HCT116 (cell line): ENCODE results near the gene PNPLA6. TPM values are rescaled to one million over a fixed set of nuclear protein-coding genes. Genes with fewer than 3 reads are reported as not detected.

Source experiments
- ATAC-seq: fragments of 200-7000 bp; cut with Tn5 transposase; 2 replicates; pipeline ENCODE4 v1.9.1; 2020; ENCODE audit warnings: mild to moderate bottlenecking, moderate library complexity
- BruUV-seq: library from RNA; stranded (reverse); fragments of 400-500 nt; replicated peaks from 2 replicates; lab custom pipeline; 2021; lab: Mats Ljungman, UMichigan
- CTCF ChIA-PET: fragments of 300-600 bp; sonication (Branson Sonifier 250); formaldehyde crosslinking; loops from one replicate; lab custom pipeline; 2021; ENCODE audit warnings: antibody characterized with exemption; lab: Charles Lee
- POLR2A ChIA-PET: fragments of 300-600, 350-600 bp; sonication (Branson Sonifier 250); formaldehyde crosslinking; loops from one replicate; lab custom pipeline; 2021; ENCODE audit warnings: antibody characterized with exemption; lab: Charles Lee
- RAD21 ChIA-PET, 2 experiments: fragments of 300-600 bp; sonication (Branson Sonifier 250); formaldehyde crosslinking; loops; one replicate each; lab custom pipeline; 2023; ENCODE audit warnings: low total read pairs in 2 of 2; ENCODE audit not compliant: uncharacterized antibody in 2 of 2, unreplicated experiment in 2 of 2, low non-redundant PET in 1 of 2; lab: Charles Lee
- DNase-seq: peaks from one replicate; pipeline ENCODE4 v3.0.0-alpha.2; 2010; ENCODE audit warnings: low read depth, low spot score
- H2AFZ ChIP-seq: fragments of 200-600 bp; shearing (Covaris generic), sonication (generic); 2 replicates; pipeline ENCODE4 v1.6.1; 2017; ENCODE audit warnings: low read depth, mixed run types, mixed read lengths, antibody characterized with exemption, low read length; ENCODE audit not compliant: poor library complexity, severe bottlenecking
- H3K27ac ChIP-seq: 2 replicates; pipeline ENCODE4 v1.5.1; 2012; ENCODE audit warnings: low read depth, low read length
- H3K27me3 ChIP-seq: fragments of 200-600 bp; sonication (generic); 2 replicates; pipeline ENCODE4 v1.6.1; 2016; ENCODE audit warnings: mixed run types, low read length, mixed read lengths; ENCODE audit not compliant: insufficient read depth
- H3K36me3 ChIP-seq, 2 experiments: fragments of 200-500 bp in 1 of 2; fragments of 200-600 bp in 1 of 2; sonication (Bioruptor generic) in 1 of 2; sonication (generic) in 1 of 2; 2 replicates each; pipeline versions ENCODE4 v1.5.1 to v1.6.1; 2014 to 2016; ENCODE audit warnings: low read length in 2 of 2, inconsistent platforms in 1 of 2, mixed read lengths in 1 of 2, mixed run types in 1 of 2; ENCODE audit not compliant: insufficient read depth in 2 of 2, control insufficient read depth in 1 of 2
- H3K4me1 ChIP-seq, 2 experiments: fragments of 200-600 bp in 1 of 2; sonication (generic) in 1 of 2; 2 replicates each; pipeline versions ENCODE4 v1.5.1 to v1.6.1; 2012 to 2017; ENCODE audit warnings: low read length in 2 of 2, inconsistent platforms in 1 of 2, mild to moderate bottlenecking in 1 of 2, mixed read lengths in 1 of 2, mixed run types in 1 of 2, moderate library complexity in 1 of 2; ENCODE audit not compliant: insufficient read depth in 2 of 2, control insufficient read depth in 1 of 2
- H3K4me2 ChIP-seq: fragments of 200-600 bp; sonication (generic); 2 replicates; pipeline ENCODE4 v1.6.1; 2017; ENCODE audit warnings: mixed run types, low read length, mixed read lengths
- H3K4me3 ChIP-seq, 2 experiments: fragments of 200-600 bp in 1 of 2; sonication (generic) in 1 of 2; replicated peaks in 1 of 2; 2 replicates each; pipeline ENCODE4 v1.5.1; 2011 to 2016; ENCODE audit warnings: low read length in 2 of 2, control low read depth in 1 of 2, low read depth in 1 of 2, mild to moderate bottlenecking in 1 of 2, mixed read lengths in 1 of 2, mixed run types in 1 of 2
- H3K79me2 ChIP-seq: fragments of 200-600 bp; sonication (generic); 2 replicates; pipeline ENCODE4 v1.6.1; 2017; ENCODE audit warnings: mild to moderate bottlenecking, mixed run types, low read length, moderate library complexity, mixed read lengths; ENCODE audit not compliant: insufficient read depth
- H3K9ac ChIP-seq: fragments of 200-600 bp; sonication (generic); 2 replicates; pipeline ENCODE4 v1.6.1; 2016; ENCODE audit warnings: low read length, mixed read lengths
- H3K9me2 ChIP-seq: fragments of 200-600 bp; sonication (generic), shearing (Covaris generic); 2 replicates; pipeline ENCODE4 v1.6.1; 2017; ENCODE audit warnings: mixed run types, mild to moderate bottlenecking, moderate library complexity; ENCODE audit not compliant: insufficient read depth
- H3K9me3 ChIP-seq, 2 experiments: fragments of 200-500 bp in 1 of 2; fragments of 200-600 bp in 1 of 2; sonication (Bioruptor generic) in 1 of 2; sonication (generic) in 1 of 2; 2 replicates each; pipeline ENCODE4 v1.6.1; 2014 to 2017; ENCODE audit warnings: low read length in 2 of 2, mixed read lengths in 2 of 2, inconsistent platforms in 1 of 2, low read depth in 1 of 2, mild to moderate bottlenecking in 1 of 2, mixed run types in 1 of 2, moderate library complexity in 1 of 2; ENCODE audit not compliant: control insufficient read depth in 1 of 2, insufficient read depth in 1 of 2
- H4K20me1 ChIP-seq: fragments of 200-600 bp; sonication (generic), shearing (Covaris generic); 2 replicates; pipeline ENCODE4 v1.6.1; 2017; ENCODE audit warnings: mixed run types, mild to moderate bottlenecking, moderate library complexity; ENCODE audit not compliant: insufficient read depth
- CTCF ChIP-seq, 3 experiments: fragments of 200-600 bp in 1 of 3; sonication (generic) in 1 of 3; IDR thresholded peaks in 2 of 3; conservative IDR thresholded peaks in 1 of 3; 2 replicates each; pipeline ENCODE4 v1.5.1; 2012 to 2017; ENCODE audit warnings: low read depth in 2 of 3, low read length in 2 of 3, antibody characterized with exemption in 1 of 3, borderline replicate concordance in 1 of 3, control low read depth in 1 of 3, mild to moderate bottlenecking in 1 of 3, mixed read lengths in 1 of 3, mixed run types in 1 of 3, moderate library complexity in 1 of 3; ENCODE audit not compliant: insufficient read depth in 1 of 3
- EZH2 ChIP-seq: fragments of 200-600 bp; sonication (generic); IDR thresholded peaks from 2 replicates; pipeline ENCODE4 v1.6.1; 2017; ENCODE audit warnings: antibody characterized with exemption, mixed run types
- JUND ChIP-seq: IDR thresholded peaks from 2 replicates; pipeline ENCODE4 v1.6.1; 2012
- SIN3A ChIP-seq: IDR thresholded peaks from 2 replicates; pipeline ENCODE4 v1.6.1; 2012; ENCODE audit warnings: low read depth
- SRF ChIP-seq: IDR thresholded peaks from 2 replicates; pipeline ENCODE4 v1.6.1; 2012; ENCODE audit warnings: low read depth
- ZBTB33 ChIP-seq: IDR thresholded peaks from 2 replicates; pipeline ENCODE4 v1.6.1; 2011; ENCODE audit warnings: mild to moderate bottlenecking, low read length, moderate library complexity; ENCODE audit not compliant: insufficient replicate concordance; ENCODE audit errors: extremely low read depth
- ZFX ChIP-seq: fragments of 450-650 bp; IDR thresholded peaks from 2 replicates; pipeline ENCODE4 v1.6.1; 2017
- intact Hi-C: fragments of 100-400 bp; cut with micrococcal nuclease; formaldehyde crosslinking; loops from 2 replicates; pipeline ENCODE4 v1.10.0; 2022
- total RNA-seq: library from RNA; stranded (reverse); gene quantifications from one replicate; pipeline ENCODE4 v1.2.1, GENCODE V29; 2021; ENCODE audit not compliant: unreplicated experiment

The PNPLA6 gene
- total RNA-seq, 1 experiment from 2014 or later, result 159 TPM

- no peak for TF ChIP-seq CTCF (IDR thresholded peaks at IDR 0.05 in 2 of 3, conservative IDR thresholded peaks at IDR 0.05 in 1 of 3; ENCODE audit: borderline replicate concordance in 1 of 3, insufficient read depth in 1 of 3, low read depth in 2 of 3, low read length in 2 of 3)
- no peak for TF ChIP-seq EZH2
- TF ChIP-seq JUND, result no peak
- TF ChIP-seq SRF, result no peak; the same call in 1 of the 2 replicates
Measured at GRCh38 chr19:7535047-7535997, at the start of gene PNPLA6 (continued).

- Histone ChIP-seq H3K36me3 (no peaks in the 10 kb centered on the region), H3K4me3 (no peak overlapping the region), H3K9ac (no peak overlapping the region), H3K27ac (no peak overlapping the region), H3K4me2 (no peak overlapping the region), H3K4me1 (peaks cover 24 to 36% of the 10 kb centered on the region in 2 experiments), H3K9me2 (no peaks in the 10 kb centered on the region)
- CTCF ChIA-PET, result no interaction called here
- no TSS peak for BruUV-seq
- DNase-seq, result no peak
- intact Hi-C loops, result no loop called here
- no peak for ATAC-seq
- TF ChIP-seq ZFX (no peak), ZBTB33 (no peak), SIN3A (no peak)
- TF ChIP-seq, all 23 proteins: peak for 0
- Histone ChIP-seq H3K27me3 (no peaks in the 10 kb centered on the region), H2AFZ (no peak overlapping the region), H3K9me3 (no peaks in the 10 kb centered on the region), H3K79me2 (no peaks in the 10 kb centered on the region), H4K20me1 (no peaks in the 10 kb centered on the region)
- ChIA-PET POLR2A (no interaction called here), RAD21 (no interaction called here)
Measured at GRCh38 chr19:7486923-7487322, 48.6 kb upstream of the PNPLA6 start.
